Liver (tissue), 9 donors: ENCODE results near the gene B4GALNT3. TPM values are rescaled to one million over a fixed set of nuclear protein-coding genes. Genes with fewer than 3 reads are reported as not detected.

Source experiments
- DNase-seq: peaks from one replicate; pipeline ENCODE4 v3.0.0-alpha.2; 2017; ENCODE audit warnings: low spot score
- H3K27ac ChIP-seq, 2 donors: one replicate each; pipeline ENCODE4 v1.7.0; 2013; ENCODE audit warnings: inconsistent platforms in 2 of 2, low read length in 2 of 2, control low read depth in 1 of 2, low read depth in 1 of 2, mild to moderate bottlenecking in 1 of 2
- H3K27me3 ChIP-seq, 4 donors: one replicate each; pipeline versions ENCODE4 v1.6.1 to v1.7.0; 2013; ENCODE audit warnings: low read length in 3 of 4, inconsistent platforms in 1 of 4, mild to moderate bottlenecking in 1 of 4, moderate library complexity in 1 of 4; ENCODE audit not compliant: control insufficient read depth in 4 of 4, insufficient read depth in 4 of 4
- H3K36me3 ChIP-seq, 4 donors: one replicate each; pipeline versions ENCODE4 v1.6.1 to v1.7.0; 2013; ENCODE audit warnings: low read length in 3 of 4, mild to moderate bottlenecking in 3 of 4, low read depth in 1 of 4, moderate library complexity in 1 of 4; ENCODE audit not compliant: control insufficient read depth in 4 of 4, insufficient read depth in 3 of 4
- H3K4me1 ChIP-seq, 4 donors: one replicate each; pipeline versions ENCODE4 v1.6.1 to v1.7.0; 2013; ENCODE audit warnings: low read length in 3 of 4, mild to moderate bottlenecking in 3 of 4, moderate library complexity in 1 of 4; ENCODE audit not compliant: control insufficient read depth in 4 of 4, insufficient read depth in 4 of 4
- H3K4me3 ChIP-seq, 3 donors: one replicate each; pipeline versions ENCODE4 v1.6.1 to v1.7.0; 2013; ENCODE audit warnings: low read length in 3 of 3, control low read depth in 1 of 3, low read depth in 1 of 3, mild to moderate bottlenecking in 1 of 3
- H3K9ac ChIP-seq, 2 donors: one replicate each; pipeline ENCODE4 v1.7.0; 2013; ENCODE audit warnings: low read length in 2 of 2, mild to moderate bottlenecking in 2 of 2, moderate library complexity in 2 of 2, control low read depth in 1 of 2, low read depth in 1 of 2
- H3K9me3 ChIP-seq, 4 donors: one replicate each; pipeline versions ENCODE4 v1.6.1 to v1.7.0; 2013; ENCODE audit warnings: low read length in 3 of 4; ENCODE audit not compliant: control insufficient read depth in 4 of 4
- ATF3 ChIP-seq: IDR thresholded peaks from 2 replicates; pipeline ENCODE4 v1.6.1; 2016; ENCODE audit warnings: antibody characterized with exemption
- CTCF ChIP-seq: fragments of 150-350 bp; IDR thresholded peaks from 2 replicates; pipeline ENCODE4 v1.5.1; 2017; ENCODE audit warnings: improper control_type of control experiment, low read depth, low read length; ENCODE audit not compliant: missing input control
- EGR1 ChIP-seq, 2 donors: IDR thresholded peaks; 2 replicates each; pipeline ENCODE4 v1.6.1; 2016 to 2018; ENCODE audit warnings: antibody characterized with exemption in 2 of 2, low read depth in 2 of 2
- FOXA1 ChIP-seq: IDR thresholded peaks from 2 replicates; pipeline ENCODE4 v1.6.1; 2016; ENCODE audit warnings: antibody characterized with exemption
- FOXA2 ChIP-seq: IDR thresholded peaks from 2 replicates; pipeline ENCODE4 v1.6.1; 2016; ENCODE audit warnings: antibody characterized with exemption
- GABPA ChIP-seq, 2 donors: IDR thresholded peaks in 1 of 2; conservative IDR thresholded peaks in 1 of 2; 2 replicates each; pipeline ENCODE4 v1.6.1; 2016; ENCODE audit warnings: antibody characterized with exemption in 2 of 2, mild to moderate bottlenecking in 1 of 2, moderate library complexity in 1 of 2
- HNF4A ChIP-seq, 2 donors: conservative IDR thresholded peaks; 2 replicates each; pipeline ENCODE4 v1.6.1; 2016; ENCODE audit warnings: antibody characterized with exemption in 2 of 2, mild to moderate bottlenecking in 2 of 2
- HNF4G ChIP-seq: IDR thresholded peaks from 2 replicates; pipeline ENCODE4 v1.6.1; 2016; ENCODE audit warnings: antibody characterized with exemption
- JUND ChIP-seq, 2 donors: IDR thresholded peaks; 2 replicates each; pipeline ENCODE4 v1.6.1; 2016; ENCODE audit warnings: antibody characterized with exemption in 2 of 2
- MAX ChIP-seq: IDR thresholded peaks from 2 replicates; pipeline ENCODE4 v1.6.1; 2016; ENCODE audit warnings: antibody characterized with exemption
- NR2F2 ChIP-seq: IDR thresholded peaks from 2 replicates; pipeline ENCODE4 v1.6.1; 2016; ENCODE audit warnings: antibody characterized with exemption
- RAD21 ChIP-seq, 2 donors: IDR thresholded peaks; 2 replicates each; pipeline ENCODE4 v1.6.1; 2016; ENCODE audit warnings: antibody characterized with exemption in 2 of 2, mild to moderate bottlenecking in 2 of 2
- REST ChIP-seq: IDR thresholded peaks from 2 replicates; pipeline ENCODE4 v1.6.1; 2016; ENCODE audit warnings: antibody characterized with exemption, mild to moderate bottlenecking
- RXRA ChIP-seq, 2 donors: IDR thresholded peaks; 2 replicates each; pipeline ENCODE4 v1.6.1; 2017 to 2018; ENCODE audit warnings: antibody characterized with exemption in 2 of 2, mild to moderate bottlenecking in 1 of 2
- SP1 ChIP-seq: IDR thresholded peaks from 2 replicates; pipeline ENCODE4 v1.6.1; 2018; ENCODE audit warnings: antibody characterized with exemption, mild to moderate bottlenecking
- TAF1 ChIP-seq: conservative IDR thresholded peaks from 2 replicates; pipeline ENCODE4 v1.6.1; 2016; ENCODE audit warnings: antibody characterized with exemption, mild to moderate bottlenecking
- YY1 ChIP-seq: IDR thresholded peaks from 2 replicates; pipeline ENCODE4 v1.6.1; 2016; ENCODE audit warnings: antibody characterized with exemption, mild to moderate bottlenecking
- ZBTB33 ChIP-seq: IDR thresholded peaks from 2 replicates; pipeline ENCODE4 v1.6.1; 2016; ENCODE audit warnings: antibody characterized with exemption
- whole genome bisulfite sequencing: extraction: QIAGEN DNeasy Blood & Tissue Kit; methylation state at CpG from one replicate; pipeline ENCODE4 v1.1.7; 2013; 5-methylcytosine and 5-hydroxymethylcytosine counted together
- polyA plus RNA-seq, 2 donors: library from polyadenylated mRNA; stranded (reverse) in 1 of 2; unstranded in 1 of 2; fragments of 200-250 nt in 1 of 2; fragments of >200 nt in 1 of 2; fragmentation: Nextera tagmentation in 1 of 2; extraction: Ambion mirVana in 1 of 2; gene quantifications; one replicate each; pipeline versions ENCODE4 v1.2.1 to v1.2.3, GENCODE V29; 2013 to 2015
- total RNA-seq, 2 donors: library from RNA; depleted of rRNA; stranded (reverse); fragments of >200 nt; gene quantifications; one replicate each; pipeline ENCODE4 v1.2.3, GENCODE V29; 2014
- donor health status: healthy.
- donor health status: healthy.
- donor health status: healthy.
- donor health status: healthy.
- donor health status: healthy.

B4GALNT3 gene
- total and polyA plus RNA-seq, 4 donors: 0.09 to 0.25 (median 0.14) TPM; not detected in 1

- no peak for TF ChIP-seq JUND (IDR thresholded peaks at IDR 0.05)
Measured at GRCh38 chr12:496736-497135, 37.0 kb downstream of the B4GALNT3 start (continued).

GRCh38 chr12:497501-498160 lies 37.9 kb downstream of the B4GALNT3 start:
- no peak overlapping the region for H3K27ac ChIP-seq
- DNase-seq: no peak
- no peaks in the 10 kb centered on the region for H3K36me3 ChIP-seq
- H3K9me3 ChIP-seq: no peaks in the 10 kb centered on the region
- no peaks in the 10 kb centered on the region for H3K4me1 ChIP-seq
- no peak overlapping the region for H3K4me3 ChIP-seq
- 78% methylated on average over 9 of the region's 9 CpGs for WGBS
- H3K27me3 ChIP-seq: no peaks in the 10 kb centered on the region
- no peak overlapping the region for H3K9ac ChIP-seq
- TF ChIP-seq SP1 (no peak), FOXA1 (no peak), RAD21 (IDR thresholded peaks at IDR 0.05) (no peak), NR2F2 (no peak), REST (no peak), MAX (no peak), RXRA (IDR thresholded peaks at IDR 0.05) (no peak), FOXA2 (no peak), YY1 (no peak), ZBTB33 (no peak), EGR1 (IDR thresholded peaks at IDR 0.05; ENCODE audit: low read depth in 2 of 2) (no peak), GABPA (IDR thresholded peaks at IDR 0.05 in 1 of 2, conservative IDR thresholded peaks at IDR 0.05 in 1 of 2) (no peak), HNF4G (no peak), JUND (IDR thresholded peaks at IDR 0.05) (no peak)

GRCh38 chr12:499837-500458 lies 40.2 kb downstream of the B4GALNT3 start:
- Histone ChIP-seq H3K27ac (no peak overlapping the region), H3K36me3 (no peaks in the 10 kb centered on the region), H3K4me3 (no peak overlapping the region), H3K4me1 (no peaks in the 10 kb centered on the region), H3K9me3 (no peaks in the 10 kb centered on the region), H3K9ac (no peak overlapping the region), H3K27me3 (no peaks in the 10 kb centered on the region)
- TF ChIP-seq JUND (IDR thresholded peaks at IDR 0.05) (no peak), ZBTB33 (no peak), TAF1 (no peak), HNF4A (conservative IDR thresholded peaks at IDR 0.05) (no peak), FOXA1 (no peak), ATF3 (no peak), RXRA (IDR thresholded peaks at IDR 0.05) (no peak), FOXA2 (no peak), CTCF (no peak), YY1 (no peak), GABPA (IDR thresholded peaks at IDR 0.05 in 1 of 2, conservative IDR thresholded peaks at IDR 0.05 in 1 of 2) (no peak)
- 83% methylated on average over 8 of the region's 8 CpGs for WGBS
- DNase-seq: no peak
